ENCODE data around the gene SYNE2.
"Not testable (repeated sequence)": the region's sequence is repeated elsewhere in the genome, so short reads cannot be mapped to it uniquely, and the experiment has no call there.

The SYNE2 gene

GRCh38 chr14:63862163-63862562 lies 9.4 kb downstream of the SYNE2 start:
- in situ Hi-C loops (cut with MboI; ENCODE audit: low pct_unique_long_range_greater_than_20kb, low sequenced_read_pairs, unreplicated experiment) = no loop called here

DNA sequence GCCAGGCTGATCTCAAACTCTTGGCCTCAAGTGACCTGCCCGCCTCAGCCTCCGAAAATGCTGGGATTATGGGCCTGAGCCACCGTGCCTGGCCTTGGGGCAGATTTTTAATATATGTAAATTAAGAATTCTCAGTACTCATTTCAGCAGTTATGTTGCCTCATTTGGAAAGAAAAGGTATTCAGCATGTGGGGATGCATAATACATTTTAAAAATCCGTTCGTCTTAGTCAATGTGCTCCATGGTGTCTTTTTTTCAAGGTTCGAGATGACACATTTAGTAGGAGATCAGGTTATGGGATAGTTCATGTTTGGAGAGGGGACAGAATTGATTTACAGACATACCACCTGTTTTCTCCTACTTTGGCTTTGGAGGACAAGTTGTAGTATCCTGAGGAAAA lies 10.2 kb downstream of the SYNE2 start:
- in situ Hi-C loops (cut with MboI; ENCODE audit: low pct_unique_long_range_greater_than_20kb, low sequenced_read_pairs, unreplicated experiment) = no loop called here
- no peak for DNase-seq (ENCODE audit: low spot score)
- no peak for TF ChIP-seq CTCF (IDR thresholded peaks at IDR 0.05; ENCODE audit: extremely low read depth, insufficient read depth, missing control alignments)

More at GRCh38 chr14:63862163-63862562, 9.4 kb downstream of the SYNE2 start:
- TF ChIP-seq CTCF (IDR thresholded peaks at IDR 0.05; ENCODE audit: extremely low read depth, insufficient read depth, missing control alignments) = no peak
- DNase-seq (ENCODE audit: low spot score) = no peak

GRCh38 chr14:63864775-63865174 lies 12.0 kb downstream of the SYNE2 start:
- DNase-seq (ENCODE audit: low spot score); in situ Hi-C loops (cut with MboI; ENCODE audit: low pct_unique_long_range_greater_than_20kb, low sequenced_read_pairs, unreplicated experiment): not testable (repeated sequence)

DNA sequence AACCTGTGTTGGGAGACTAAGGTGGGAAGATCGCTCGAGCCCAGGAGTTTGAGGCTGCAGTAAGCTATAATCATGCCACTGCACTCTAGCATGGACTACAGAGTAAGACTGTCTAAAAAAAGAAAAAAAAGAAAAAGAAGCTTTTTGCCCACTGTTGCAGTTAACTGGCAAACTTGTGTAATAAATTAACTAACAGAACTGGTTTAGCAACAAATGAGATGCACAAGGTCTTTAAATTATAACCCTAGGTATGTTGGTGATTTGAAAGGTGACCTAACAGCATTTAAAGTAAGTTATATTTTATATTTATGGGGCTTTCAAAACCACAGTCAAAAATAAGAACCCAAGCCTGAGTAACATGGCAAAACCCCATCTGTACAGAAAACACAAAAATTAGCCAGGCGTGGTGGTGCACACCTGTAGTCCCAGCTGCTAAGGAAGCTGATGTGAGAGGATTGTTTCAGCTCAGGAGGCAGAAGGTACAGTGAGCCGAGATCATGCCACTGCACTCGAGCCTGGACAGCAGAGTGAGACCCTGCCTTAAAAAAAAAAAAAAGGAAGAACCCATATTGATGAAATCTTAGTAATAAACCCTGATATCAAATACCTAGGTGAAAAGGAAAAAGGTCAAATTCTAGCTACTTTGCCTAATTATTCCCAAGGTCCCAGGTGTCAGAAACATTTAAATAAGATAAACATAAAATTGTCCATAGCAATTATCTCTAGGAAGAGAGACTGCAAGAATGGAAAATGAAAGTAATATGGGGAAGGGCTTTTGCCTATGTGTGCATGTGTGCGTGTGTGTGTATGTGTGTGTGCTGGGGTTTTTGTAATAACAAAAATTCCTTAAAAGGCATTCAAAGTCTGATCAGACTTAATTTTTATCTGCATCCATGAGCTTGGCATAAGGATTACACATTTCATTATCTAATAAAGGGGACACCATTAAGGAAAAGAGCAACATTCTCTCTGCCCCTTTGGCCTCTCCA lies 15.4 kb downstream of the SYNE2 start:
- in situ Hi-C loops (cut with MboI; ENCODE audit: low pct_unique_long_range_greater_than_20kb, low sequenced_read_pairs, unreplicated experiment) = no loop called here
- no peak for TF ChIP-seq CTCF (IDR thresholded peaks at IDR 0.05; ENCODE audit: extremely low read depth, insufficient read depth, missing control alignments)
- no peak for DNase-seq (ENCODE audit: low spot score)

GRCh38 chr14:63869940-63870752 lies 17.3 kb downstream of the SYNE2 start:
- in situ Hi-C loops (cut with MboI; ENCODE audit: low pct_unique_long_range_greater_than_20kb, low sequenced_read_pairs, unreplicated experiment); DNase-seq (ENCODE audit: low spot score): not testable (repeated sequence)

- DNase-seq (ENCODE audit: low spot score); in situ Hi-C loops (cut with MboI; ENCODE audit: low pct_unique_long_range_greater_than_20kb, low sequenced_read_pairs, unreplicated experiment): not testable (repeated sequence)
Measured at GRCh38 chr14:63870753-63871037, 17.9 kb downstream of the SYNE2 start.

GRCh38 chr14:63874223-63874622 lies 21.4 kb downstream of the SYNE2 start:
- TF ChIP-seq CTCF (IDR thresholded peaks at IDR 0.05; ENCODE audit: extremely low read depth, insufficient read depth, missing control alignments) = no peak
- in situ Hi-C loops (cut with MboI; ENCODE audit: low pct_unique_long_range_greater_than_20kb, low sequenced_read_pairs, unreplicated experiment) = no loop called here
- DNase-seq (ENCODE audit: low spot score) = no peak

- in situ Hi-C loops (cut with MboI; ENCODE audit: low pct_unique_long_range_greater_than_20kb, low sequenced_read_pairs, unreplicated experiment) = no loop called here
- DNase-seq (ENCODE audit: low spot score) = no peak
- no peak for TF ChIP-seq CTCF (IDR thresholded peaks at IDR 0.05; ENCODE audit: extremely low read depth, insufficient read depth, missing control alignments)
Measured at GRCh38 chr14:63875311-63875710, 22.5 kb downstream of the SYNE2 start.

All from GM13977 (cell line).